SK-N-DZ (cell line): ENCODE measurements around the gene ACOT8.
"Not testable (repeated sequence)": the region's sequence is repeated elsewhere in the genome, so short reads cannot be mapped to it uniquely, and the experiment has no call there.

Experiments used
- DNase-seq: peaks from one replicate; pipeline ENCODE4 v3.0.0-alpha.2; 2015; ENCODE audit warnings: low spot score

Gene ACOT8

DNA sequence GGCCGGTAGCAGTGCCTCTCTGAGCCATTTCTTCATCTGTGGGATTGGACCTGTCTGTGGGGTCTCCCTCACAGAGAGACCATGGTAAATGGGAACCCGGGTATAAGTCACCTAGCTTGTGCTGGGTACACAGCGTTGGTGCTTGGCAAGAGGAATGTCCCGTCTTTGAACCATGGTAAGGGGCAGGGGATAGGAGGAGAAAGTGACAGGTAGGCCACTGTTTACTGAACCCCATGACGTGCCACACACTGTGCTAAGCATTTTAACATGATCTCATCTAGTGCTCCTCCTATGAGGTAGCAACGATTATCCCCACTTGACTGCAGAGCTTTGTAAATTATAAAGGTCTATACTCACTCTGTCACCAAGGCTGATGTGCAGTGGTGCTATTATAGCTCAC, 29.5 kb downstream of the ACOT8 start:
- DNase-seq, result no peak

DNA sequence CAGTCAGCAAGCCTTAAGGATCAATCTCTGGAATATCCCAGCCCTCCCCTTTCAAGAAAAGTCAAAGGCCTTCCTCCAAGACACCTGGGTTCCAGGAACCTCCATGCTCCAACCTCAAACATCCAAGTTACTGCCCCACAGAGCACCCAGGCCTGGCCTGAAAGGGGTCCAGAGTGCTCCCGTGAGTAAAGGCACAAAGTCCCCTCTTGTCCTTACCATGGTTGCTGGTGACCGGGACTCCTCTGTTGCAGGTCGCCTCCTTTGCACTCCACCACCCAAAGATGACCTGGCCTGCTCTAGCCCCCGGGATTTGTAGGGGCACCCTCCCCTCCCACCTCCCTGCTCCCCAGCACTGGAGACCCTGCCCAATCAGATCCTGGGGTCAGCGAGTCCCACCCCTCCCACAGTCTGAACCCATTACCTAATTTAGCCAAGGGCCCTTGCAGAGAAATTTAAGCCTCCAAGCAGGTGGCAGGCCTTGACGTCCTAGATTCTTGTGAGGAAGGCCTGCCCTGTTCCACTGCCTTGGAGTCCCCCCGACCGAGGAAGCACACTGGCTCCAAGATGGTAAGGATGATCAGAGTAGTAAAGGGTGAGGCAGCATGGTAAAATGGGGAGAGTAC, 30.1 kb downstream of the ACOT8 start, which contains the start of gene TNNC2:
TSS of gene TNNC2 (minus strand) at position 283 of the 623 bp plus-strand sequence. CDS start at position 219, 64 bp downstream.
- no peak for DNase-seq

DNA sequence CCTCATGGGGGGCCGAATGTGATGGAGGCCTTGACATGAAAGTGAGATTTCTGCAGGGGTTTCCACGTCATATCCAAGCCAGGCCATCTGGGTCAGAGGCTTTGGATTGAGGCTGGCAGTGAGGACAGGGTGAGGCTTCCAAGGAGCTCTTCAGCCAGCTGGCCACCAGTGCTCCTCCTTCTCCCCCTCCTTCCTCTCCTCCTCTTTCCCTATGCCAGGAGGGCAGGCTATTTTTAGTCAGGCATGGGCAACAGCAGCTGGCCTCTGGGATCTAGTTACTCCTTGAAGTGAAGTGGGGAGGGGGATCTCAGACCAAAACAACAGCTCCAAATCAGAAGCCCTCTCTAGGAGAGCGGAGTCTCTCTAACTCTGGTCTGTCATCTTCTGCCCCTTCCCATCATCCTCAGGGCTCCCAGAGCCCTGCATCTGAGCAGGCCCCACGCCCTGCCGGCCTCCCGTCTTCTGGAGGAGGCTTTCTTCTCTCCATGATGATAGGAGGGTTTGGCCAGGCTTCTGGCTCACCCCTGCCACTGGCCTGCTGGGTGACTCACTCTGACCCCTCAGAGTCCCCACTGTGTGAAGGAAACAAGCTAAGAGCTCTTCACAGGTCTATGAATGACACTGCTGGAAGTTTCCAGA, 30.7 kb downstream of the ACOT8 start:
- DNase-seq, result peak; percentile 70

DNA sequence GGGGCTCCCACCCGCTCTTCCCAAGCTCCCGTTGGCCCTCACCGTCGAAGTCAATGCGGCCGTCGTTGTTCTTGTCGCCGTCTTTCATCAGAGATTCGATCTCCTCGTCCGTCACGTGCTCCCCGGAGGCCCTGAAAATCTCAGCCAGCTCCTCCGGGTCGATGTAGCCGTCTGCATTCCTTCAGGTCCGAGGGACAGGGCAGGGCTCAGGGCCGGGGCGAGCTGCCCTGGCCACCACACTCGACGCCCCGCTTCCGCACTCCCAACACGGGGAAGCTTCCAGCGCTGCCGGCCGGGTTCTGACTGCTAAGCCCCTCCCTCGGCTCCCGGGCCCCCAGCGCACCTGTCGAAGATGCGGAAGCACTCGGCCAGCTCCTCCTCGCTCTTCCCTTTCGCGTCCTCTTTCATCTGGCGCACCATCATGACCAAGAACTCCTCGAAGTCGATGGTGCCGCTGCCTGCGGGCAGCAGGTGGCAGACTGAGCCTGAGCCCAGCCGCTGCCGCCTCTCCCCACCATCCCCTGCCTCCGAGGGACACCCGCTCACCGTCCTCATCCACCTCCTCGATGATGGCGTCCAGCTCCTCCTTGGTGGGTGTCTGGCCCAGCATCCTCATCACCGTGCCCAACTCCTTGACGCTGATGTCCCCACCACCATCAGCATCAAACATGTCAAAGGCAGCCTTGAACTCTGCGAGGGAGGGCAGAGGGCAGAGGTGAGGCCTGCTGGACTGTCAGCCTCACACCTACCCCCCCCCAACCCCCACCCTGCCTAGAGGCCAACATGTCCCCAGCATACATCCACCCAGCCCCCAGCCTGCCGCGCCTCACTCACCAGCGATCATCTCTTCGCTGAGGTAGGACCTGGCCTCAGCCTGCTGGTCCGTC, 33.0 kb downstream of the ACOT8 start:
- peak; percentile 68 for DNase-seq

DNA sequence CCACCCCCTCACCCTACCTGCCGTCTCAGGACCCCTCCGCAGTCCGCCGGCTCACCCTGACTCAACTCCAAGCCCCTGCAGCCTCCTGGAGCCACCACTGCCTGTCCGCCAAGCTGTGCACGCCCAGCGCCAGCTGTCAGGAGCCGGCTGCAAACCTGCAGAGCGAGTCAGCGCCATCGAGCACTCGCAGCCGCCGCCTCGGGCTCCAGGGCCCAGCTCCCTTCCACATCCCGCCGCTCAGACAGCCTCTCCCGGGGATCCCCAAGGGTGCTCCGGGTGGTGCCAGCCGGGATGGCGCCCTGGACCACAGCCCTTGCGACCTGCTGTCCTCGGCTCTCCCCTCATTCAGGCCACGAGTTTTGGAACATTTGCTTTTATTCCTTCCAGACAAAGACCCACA, 34.3 kb downstream of the ACOT8 start:
- peak; percentile 69 for DNase-seq

DNA sequence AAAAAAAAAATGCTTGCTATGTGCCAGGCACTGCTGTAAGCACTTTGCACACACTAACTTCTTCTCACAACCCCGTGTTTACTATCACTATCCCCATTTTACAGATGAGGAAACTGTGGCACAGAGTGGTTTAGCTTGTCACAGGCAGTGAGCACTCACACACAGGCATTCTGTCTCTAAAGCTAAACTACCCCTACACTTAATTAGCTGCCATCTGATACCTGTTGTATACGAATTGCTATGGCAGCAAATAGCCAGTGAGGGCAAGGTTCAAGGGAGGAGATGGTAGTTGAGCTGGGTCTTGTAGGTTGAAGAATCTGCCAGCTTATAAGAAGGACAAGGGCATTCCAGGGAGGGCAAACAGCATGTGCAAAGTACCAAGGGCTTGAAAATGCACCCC, 35.2 kb downstream of the ACOT8 start:
- DNase-seq, result no peak

DNA sequence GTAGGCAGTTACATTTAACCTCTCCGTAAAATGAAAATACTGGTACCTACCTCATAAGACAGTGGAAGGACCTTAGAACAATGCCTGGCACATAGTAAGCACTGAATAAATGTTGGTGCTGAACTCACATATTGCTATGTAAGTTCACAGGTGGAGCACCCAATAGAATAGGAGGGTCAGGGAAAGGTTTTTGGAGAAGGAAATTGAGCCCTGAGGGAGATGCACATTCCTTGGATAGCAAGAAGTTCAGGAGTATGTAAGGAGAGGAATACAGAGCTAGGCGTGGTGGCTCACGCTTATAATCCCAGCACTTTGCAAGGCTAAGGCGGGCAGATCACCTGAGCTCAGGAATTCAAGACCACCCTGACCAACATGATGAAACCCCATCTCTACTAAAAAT, 37.7 kb downstream of the ACOT8 start:
- no peak for DNase-seq

DNA sequence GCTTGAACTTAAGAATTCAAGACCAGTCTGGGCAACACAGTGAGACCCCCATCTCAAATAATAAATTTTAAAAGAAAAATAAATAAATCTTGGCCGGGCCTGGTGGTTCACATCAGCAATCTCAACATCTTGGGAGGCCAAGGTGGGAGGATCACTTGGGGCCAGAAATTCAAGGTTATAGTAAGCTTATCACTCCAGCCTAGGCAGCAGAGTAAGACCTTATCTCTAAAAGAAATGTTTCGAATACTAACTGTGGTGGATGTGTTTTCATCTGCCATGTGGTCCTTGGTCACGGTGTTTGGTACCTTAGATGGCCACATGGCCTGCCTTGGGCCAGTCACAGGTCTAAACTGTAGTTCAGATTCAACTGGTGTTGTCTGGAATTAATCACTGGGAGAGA, 39.0 kb downstream of the ACOT8 start:
- no peak for DNase-seq

DNA sequence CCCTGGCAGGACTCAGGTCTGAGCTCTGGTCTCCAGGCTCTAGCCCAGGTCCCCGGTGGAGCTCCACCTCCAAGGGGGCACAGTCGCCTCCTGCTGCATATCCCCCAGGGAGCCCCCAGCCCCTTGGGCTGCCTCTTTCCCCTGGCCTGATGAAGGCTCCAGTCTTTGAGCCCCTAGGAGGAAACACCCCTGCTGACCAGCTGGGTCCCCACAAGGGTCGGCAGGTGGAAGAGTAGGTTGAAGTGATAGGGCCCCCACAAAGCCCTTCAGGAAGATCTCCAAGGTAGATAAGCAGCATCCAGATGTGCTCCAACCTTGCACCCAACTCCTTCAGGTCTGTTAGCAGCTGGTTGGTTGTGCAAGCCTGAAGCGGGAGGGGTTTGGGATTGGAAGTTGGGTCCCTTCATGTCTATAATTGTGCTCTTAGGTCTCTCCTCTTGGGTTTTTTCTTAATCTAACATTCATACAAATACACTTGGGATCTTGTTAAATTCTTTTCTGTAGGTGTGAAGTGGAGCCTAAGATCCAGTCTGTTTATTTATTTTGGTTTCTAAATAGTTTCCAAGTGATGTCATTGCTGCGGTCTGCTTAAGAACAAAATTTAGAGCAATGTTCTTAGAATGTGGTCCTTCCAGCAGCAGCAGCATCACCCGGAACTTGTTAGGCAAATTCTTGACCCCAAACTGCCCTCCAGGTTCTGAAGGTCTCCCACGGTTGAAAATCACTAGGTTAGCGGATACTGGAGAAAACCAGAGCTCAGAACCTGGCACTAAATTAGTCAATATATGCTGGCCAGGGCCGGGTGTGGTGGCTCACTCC, 39.6 kb downstream of the ACOT8 start:
- DNase-seq, result no peak

DNA sequence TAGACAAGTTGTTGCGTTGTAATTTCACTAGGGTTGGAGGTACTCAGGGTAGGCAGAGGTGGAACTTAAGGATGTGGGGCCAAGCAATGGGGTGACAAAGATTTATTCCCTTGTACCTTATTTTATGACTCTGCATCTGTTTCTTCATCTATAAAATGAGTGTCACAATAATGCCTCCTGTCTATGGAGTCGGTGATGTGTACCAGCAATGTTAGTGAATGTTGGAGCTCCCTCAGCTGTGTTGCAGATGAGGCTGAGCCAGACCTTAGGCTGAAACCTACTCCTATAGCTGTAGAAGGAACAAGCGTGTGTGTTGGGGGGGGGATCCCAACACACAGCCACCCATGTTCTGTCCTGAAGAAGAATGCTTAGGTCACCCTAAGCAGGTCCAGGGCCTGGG, 40.2 kb downstream of the ACOT8 start:
- DNase-seq, result no peak

DNA sequence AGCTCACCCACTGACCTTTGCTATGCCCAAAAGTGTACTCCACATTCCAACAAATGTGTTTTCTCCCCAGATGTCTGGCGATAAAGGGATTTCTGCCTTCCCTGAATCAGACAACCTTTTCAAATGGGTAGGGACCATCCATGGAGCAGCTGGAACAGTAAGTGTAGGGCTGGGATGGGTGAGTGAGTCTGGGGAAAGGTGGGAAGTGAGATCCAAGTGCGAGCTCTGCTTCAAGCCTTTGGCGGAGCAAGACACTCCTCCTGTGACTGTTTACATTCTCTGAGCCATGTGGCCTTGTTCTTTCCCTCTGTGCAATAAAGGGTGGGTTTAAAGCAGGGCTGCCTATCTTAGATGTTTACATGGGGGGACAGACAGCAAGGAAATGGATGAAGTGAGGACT, 42.9 kb downstream of the ACOT8 start:
- DNase-seq, result no peak

DNA sequence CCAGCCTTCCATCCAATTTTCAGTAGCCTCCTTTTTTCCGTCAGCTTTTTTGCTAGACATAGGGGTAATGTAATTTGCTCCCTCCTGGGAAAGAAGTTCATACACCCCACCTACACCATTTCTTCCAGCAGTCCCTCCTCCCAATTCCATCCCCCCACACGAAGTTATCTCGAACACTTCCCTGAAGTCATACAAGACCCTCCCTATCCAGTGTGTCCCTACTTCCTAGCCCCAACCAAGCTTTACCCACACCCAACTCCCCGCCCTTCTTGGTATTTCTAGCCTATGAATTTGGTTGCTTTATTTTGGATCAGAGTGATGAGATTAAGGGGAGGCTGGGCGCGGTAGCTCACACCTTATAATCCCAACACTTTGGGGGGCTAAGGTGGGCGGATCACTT, 43.7 kb downstream of the ACOT8 start:
- no peak for DNase-seq

DNA sequence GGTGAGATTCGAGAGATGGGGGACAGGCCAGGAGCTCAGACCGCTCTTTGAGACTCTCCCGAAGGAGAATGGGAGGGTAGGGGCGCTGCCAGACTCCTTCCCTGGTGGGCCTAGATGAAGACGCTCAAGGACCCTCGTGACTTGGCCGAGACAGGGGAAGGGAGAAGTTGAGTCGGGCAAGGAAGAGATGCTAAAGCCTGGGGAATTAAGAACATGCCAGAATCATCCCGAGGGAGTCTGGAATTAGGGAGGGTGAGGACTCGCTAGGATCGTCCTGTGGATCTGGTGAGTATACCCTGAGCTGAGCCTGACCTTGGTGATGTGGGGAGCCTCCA, 44.2 kb downstream of the ACOT8 start:
- DNase-seq, result no peak

DNA sequence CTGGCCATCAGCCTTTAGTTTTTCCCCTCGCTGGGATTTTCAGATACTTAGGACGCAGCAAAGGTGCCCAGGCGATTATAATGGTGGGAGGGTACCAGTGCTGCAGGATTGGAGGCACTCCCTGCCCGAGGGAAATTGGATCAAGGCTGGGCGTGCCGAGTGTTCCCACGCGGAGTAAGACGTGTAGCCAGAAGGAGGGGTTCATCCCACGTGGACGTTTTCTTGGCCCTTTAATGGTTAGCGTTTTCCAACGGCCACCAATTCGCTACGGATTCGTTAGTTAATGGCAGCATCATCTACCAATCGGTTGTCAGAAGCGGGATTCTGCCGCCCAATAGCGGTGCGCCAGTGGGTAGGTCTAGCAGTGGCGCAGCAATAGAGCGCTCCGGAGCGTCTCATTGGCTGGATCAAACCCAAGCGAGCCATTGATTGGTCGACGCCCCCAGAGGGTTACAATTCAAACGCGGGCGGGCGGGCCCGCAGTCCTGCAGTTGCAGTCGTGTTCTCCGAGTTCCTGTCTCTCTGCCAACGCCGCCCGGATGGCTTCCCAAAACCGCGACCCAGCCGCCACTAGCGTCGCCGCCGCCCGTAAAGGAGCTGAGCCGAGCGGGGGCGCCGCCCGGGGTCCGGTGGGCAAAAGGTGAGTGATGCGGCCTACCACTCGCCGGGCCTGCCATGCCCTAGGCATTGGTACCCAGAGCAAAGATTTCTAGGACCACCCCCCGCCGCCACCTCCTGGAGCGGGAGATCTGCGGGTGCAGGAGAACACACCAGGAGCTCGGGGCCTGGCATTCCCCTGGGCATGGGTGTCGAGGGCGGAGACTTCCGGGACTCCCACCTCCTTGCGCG, 44.8 kb downstream of the ACOT8 start, which contains the start of gene UBE2C:
TSS of gene UBE2C (plus strand) at position 488 of the 849 bp plus-strand sequence. CDS start at position 540, 52 bp downstream.
- peak; percentile 100 for DNase-seq

DNA sequence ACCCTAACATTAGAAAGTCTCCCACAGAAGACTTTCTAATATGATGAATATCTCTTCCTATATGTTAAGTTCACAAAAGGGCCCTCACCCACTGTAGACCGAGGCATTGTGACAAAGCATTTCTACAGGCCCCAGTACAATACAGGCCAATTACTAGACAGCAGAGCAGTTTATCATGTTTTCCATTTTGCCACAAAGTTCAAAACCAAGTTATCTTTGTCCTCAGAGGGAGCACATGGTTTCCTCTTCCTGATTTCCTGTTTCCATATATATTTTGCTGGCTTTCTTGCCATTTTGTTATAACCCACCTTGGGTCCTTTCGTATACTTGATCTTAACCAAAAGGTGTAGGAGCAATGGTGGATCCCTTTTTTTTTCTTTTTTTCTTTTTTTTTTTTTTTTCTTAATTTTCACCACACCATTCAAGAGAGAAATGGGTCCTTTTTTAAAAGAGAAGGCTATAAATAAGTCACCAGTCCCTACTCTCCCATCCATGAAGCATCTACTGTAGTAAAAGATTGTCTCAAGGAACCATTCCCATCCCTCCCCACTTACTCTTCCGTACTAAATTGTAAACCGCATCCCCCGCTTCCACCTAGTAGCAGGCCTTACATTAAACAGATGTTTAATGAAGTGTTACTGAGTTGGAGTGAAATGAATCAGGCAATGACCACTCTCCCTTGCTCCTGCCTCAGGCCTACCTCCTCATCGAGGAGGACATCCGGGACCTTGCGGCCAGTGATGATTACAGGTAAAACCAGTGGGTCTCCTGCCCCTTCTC, 46.8 kb downstream of the ACOT8 start:
- DNase-seq, result no peak

DNA sequence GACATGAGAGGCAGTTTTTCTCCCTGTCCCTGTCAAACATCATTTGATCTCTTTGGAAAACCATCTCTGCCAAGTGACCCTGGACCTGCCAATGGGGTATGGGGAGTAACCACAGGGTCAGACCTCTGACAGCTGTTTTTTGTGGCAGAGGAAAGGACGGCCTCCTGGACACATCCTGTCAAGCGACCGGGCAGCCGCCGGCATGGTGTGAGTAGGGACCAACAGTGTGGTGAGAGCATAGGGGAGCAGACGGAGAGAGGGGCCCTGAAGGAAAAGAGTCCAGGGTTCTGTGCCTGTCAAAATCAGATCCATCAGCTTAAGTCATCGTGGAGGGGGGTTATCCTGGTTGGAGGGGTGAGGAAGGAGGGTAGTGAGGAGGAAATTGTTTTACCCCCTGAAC, 55.3 kb downstream of the ACOT8 start:
- no peak for DNase-seq

DNA sequence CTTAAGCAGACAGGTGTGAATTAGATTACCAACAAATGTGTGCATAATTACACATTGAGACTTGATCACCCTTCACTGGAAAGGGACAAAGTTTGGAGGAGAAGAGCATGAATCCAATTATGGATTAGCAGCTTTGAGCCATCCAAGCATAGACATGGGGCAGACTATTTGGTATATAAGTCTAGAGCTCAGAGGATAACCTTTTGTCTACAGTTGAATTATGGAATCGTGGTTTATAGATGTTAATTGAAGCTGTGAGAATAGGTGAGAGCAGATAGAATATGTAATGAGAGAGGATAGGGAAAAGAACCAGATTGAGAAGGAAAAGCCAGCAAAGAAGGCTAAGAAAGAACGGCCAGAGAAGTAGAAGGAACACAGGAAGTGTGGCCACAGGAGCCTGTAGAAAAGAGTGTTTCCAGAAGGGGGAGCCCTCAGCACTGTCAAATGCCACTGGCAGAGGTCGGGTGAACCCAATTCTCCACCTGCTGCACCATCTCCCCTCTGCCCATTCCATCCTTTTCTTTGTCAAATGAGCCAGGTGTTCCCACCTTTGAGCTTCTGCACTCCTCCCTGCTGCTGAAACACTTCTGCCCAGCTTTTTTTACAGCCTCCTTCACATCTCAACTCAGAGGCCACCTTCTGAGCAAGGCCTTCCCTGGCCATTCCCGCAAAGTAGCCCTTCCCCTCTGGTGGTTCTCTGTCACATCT, 58.1 kb downstream of the ACOT8 start:
- DNase-seq, result peak; percentile 71

DNA sequence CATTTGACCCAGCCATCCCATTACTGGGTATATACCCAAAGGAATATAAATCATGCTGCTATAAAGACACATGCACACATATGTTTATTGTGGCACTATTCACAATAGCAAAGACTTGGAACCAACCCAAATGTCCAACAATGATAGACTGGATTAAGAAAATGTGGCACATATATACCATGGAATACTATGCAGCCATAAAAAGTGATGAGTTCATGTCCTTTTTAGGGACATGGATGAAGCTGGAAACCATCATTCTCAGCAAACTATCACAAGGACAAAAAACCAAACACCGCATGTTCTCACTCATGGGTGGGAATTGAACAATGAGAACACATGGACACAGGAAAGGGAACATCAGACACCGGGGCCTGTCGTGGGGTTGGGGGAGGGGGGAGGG, 59.2 kb downstream of the ACOT8 start:
- DNase-seq, result not testable (repeated sequence)

DNA sequence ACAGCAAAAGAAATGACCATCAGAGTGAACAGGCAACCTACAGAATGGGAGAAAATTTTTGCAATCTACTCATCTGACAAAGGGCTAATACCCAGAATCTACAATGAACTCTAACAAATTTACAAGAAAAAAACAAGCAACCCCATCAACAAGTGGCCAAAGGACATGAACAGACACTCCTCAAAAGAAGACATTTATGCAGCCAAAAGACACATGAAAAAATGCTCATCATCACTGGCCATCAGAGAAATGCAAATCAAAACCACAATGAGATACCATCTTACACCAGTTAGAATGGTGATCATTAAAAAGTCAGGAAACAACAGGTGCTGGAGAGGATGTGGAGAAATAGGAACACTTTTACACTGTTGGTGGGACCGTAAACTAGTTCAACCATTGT, 59.7 kb downstream of the ACOT8 start:
- DNase-seq, result not testable (repeated sequence)
